K562 (cell line): ENCODE results near the gene LCTL. TPM values are rescaled to one million over a fixed set of nuclear protein-coding genes. Genes with fewer than 3 reads are reported as not detected.
A peak's percentile ranks its signal among the peaks of the same experiment; 100 is the strongest.

Source experiments
- ARID2 ChIP-seq: fragments of 450-650 bp; IDR thresholded peaks from 2 replicates; pipeline ENCODE4 v1.6.1; 2017; ENCODE audit warnings: antibody characterized with exemption, mild to moderate bottlenecking
- ESRRB ChIP-seq: fragments of 250-450 bp; sonication (Bioruptor Pico); IDR thresholded peaks from 2 replicates; pipeline ENCODE4 v1.5.0; 2020; ENCODE audit warnings: mild to moderate bottlenecking, moderate library complexity, borderline replicate concordance
- ETS2 ChIP-seq: IDR thresholded peaks from 2 replicates; pipeline ENCODE4 v1.6.1; 2016; ENCODE audit warnings: borderline replicate concordance, missing genetic modification characterization, mild to moderate bottlenecking, moderate library complexity, missing compliant biosample characterization; ENCODE audit not compliant: poor library complexity, severe bottlenecking
- EZH2 ChIP-seq: IDR thresholded peaks from 2 replicates; pipeline ENCODE4 v1.6.1; 2012; ENCODE audit warnings: low read depth, mild to moderate bottlenecking, inconsistent platforms, low read length, borderline replicate concordance
- GATAD2A ChIP-seq: fragments of 450-650 bp; IDR thresholded peaks from 2 replicates; pipeline ENCODE4 v1.6.1; 2017
- LARP7 ChIP-seq: fragments of 450-650 bp; IDR thresholded peaks from 2 replicates; pipeline ENCODE4 v1.6.1; 2016
- MAFG ChIP-seq: fragments of 450-650 bp; conservative IDR thresholded peaks from 2 replicates; pipeline ENCODE4 v1.6.1; 2016; ENCODE audit warnings: missing genetic modification characterization, missing compliant biosample characterization
- NFXL1 ChIP-seq: fragments of 450-650 bp; formaldehyde crosslinking; IDR thresholded peaks from 2 replicates; pipeline ENCODE4 v1.4.0; 2021; ENCODE audit warnings: mild to moderate bottlenecking
- PCBP1 ChIP-seq: fragments of 200-400 bp; formaldehyde crosslinking; IDR thresholded peaks from 2 replicates; pipeline ENCODE4 v1.6.1; 2018; ENCODE audit warnings: mild to moderate bottlenecking, low read depth, low read length; ENCODE audit not compliant: poor library complexity, severe bottlenecking
- PML ChIP-seq: IDR thresholded peaks from 2 replicates; pipeline ENCODE4 v1.6.1; 2012; ENCODE audit warnings: low read length, inconsistent platforms
- RBM22 ChIP-seq: fragments of 200-400 bp; formaldehyde crosslinking; IDR thresholded peaks from 2 replicates; pipeline ENCODE4 v1.6.1; 2018; ENCODE audit warnings: low read length, low read depth; ENCODE audit not compliant: poor library complexity, severe bottlenecking
- SMAD4 ChIP-seq: fragments of 250-450 bp; sonication (Bioruptor Pico); conservative IDR thresholded peaks from 2 replicates; pipeline ENCODE4 v1.8.0; 2021; ENCODE audit warnings: inconsistent platforms, mild to moderate bottlenecking, moderate library complexity
- TSC22D4 ChIP-seq: fragments of 450-650 bp; IDR thresholded peaks from 2 replicates; pipeline ENCODE4 v1.6.1; 2016; ENCODE audit warnings: missing genetic modification characterization, missing biosample characterization, control low read depth
- WHSC1 ChIP-seq: IDR thresholded peaks from one replicate; pipeline ENCODE4 v1.6.1; 2012; ENCODE audit warnings: low read length, control low read depth, inconsistent platforms
- YBX1 ChIP-seq: fragments of 450-650 bp; IDR thresholded peaks from 2 replicates; pipeline ENCODE4 v1.7.1; 2016; ENCODE audit warnings: mild to moderate bottlenecking
- ZNF253 ChIP-seq: fragments of 250-450 bp; sonication (Bioruptor Pico); conservative IDR thresholded peaks from 2 replicates; pipeline ENCODE4 v1.6.1; 2021; ENCODE audit warnings: mild to moderate bottlenecking
- ZNF324 ChIP-seq: fragments of 250-450 bp; sonication (Bioruptor Pico); IDR thresholded peaks from 2 replicates; pipeline ENCODE4 v1.4.0; 2020; ENCODE audit warnings: mild to moderate bottlenecking
- polyA plus RNA-seq, 8 experiments: library from polyadenylated mRNA; depleted of rRNA in 4 of 8; stranded (reverse) in 5 of 8; unstranded in 3 of 8; fragments of >200 nt; fragmentation: Nextera tagmentation in 2 of 8; fragmentation: Illumina TruSeq in 1 of 8; extraction: Ambion mirVana in 2 of 8; extraction: Trizol in 1 of 8; gene quantifications; 2 replicates each; pipeline versions ENCODE4 v1.2.1 to v1.2.3, GENCODE V29; 2011 to 2014; ENCODE audit warnings: inconsistent platforms in 1 of 8, missing spikeins in 1 of 8
- total RNA-seq, 7 experiments: library from RNA; depleted of rRNA in 6 of 7; stranded (reverse); fragments of >200 nt in 6 of 7; fragmentation: Illumina TruSeq in 2 of 7; extraction: Trizol in 2 of 7; gene quantifications; 2 replicates each; pipeline versions ENCODE4 v1.2.1 to v1.2.3, GENCODE V29; 2011 to 2021; ENCODE audit warnings: low replicate concordance in 1 of 7
- TF ChIP-seq, protein P1 (sequence below), 2 experiments: fragments of 250-450 bp in 1 of 2; fragments of 450-650 bp in 1 of 2; sonication (Bioruptor Pico) in 1 of 2; IDR thresholded peaks; 2 replicates each; pipeline versions ENCODE4 v1.6.1 to v1.8.0; 2016 to 2021; ENCODE audit warnings: mild to moderate bottlenecking in 2 of 2, moderate library complexity in 2 of 2, missing compliant biosample characterization in 1 of 2, missing genetic modification characterization in 1 of 2
- TF ChIP-seq, protein P2 (sequence below): sonication (generic); IDR thresholded peaks from 2 replicates; pipeline ENCODE4 v1.6.1; 2016
- TF ChIP-seq, protein P3 (sequence below): sonication (generic); formaldehyde crosslinking; IDR thresholded peaks from 2 replicates; pipeline ENCODE4 v1.8.1; 2023; ENCODE audit warnings: mild to moderate bottlenecking, missing genetic modification reagents
- TF ChIP-seq, protein P4 (sequence below): sonication (generic); formaldehyde crosslinking; IDR thresholded peaks from 2 replicates; pipeline ENCODE4 v1.8.0; 2022; ENCODE audit warnings: mild to moderate bottlenecking, low read depth, missing genetic modification reagents
- TF ChIP-seq, protein P5 (sequence below): fragments of 450-650 bp; formaldehyde crosslinking; IDR thresholded peaks from 2 replicates; pipeline ENCODE4 v1.4.0; 2020; ENCODE audit warnings: mild to moderate bottlenecking, mixed read lengths

Gene LCTL
- total and polyA plus RNA-seq, 9 of the 15 experiments (the other 6 are each of a cell fraction or from before 2014, with no cell fraction given), result 0.08 to 0.31 (median 0.17) TPM; not detected in 6

DNA sequence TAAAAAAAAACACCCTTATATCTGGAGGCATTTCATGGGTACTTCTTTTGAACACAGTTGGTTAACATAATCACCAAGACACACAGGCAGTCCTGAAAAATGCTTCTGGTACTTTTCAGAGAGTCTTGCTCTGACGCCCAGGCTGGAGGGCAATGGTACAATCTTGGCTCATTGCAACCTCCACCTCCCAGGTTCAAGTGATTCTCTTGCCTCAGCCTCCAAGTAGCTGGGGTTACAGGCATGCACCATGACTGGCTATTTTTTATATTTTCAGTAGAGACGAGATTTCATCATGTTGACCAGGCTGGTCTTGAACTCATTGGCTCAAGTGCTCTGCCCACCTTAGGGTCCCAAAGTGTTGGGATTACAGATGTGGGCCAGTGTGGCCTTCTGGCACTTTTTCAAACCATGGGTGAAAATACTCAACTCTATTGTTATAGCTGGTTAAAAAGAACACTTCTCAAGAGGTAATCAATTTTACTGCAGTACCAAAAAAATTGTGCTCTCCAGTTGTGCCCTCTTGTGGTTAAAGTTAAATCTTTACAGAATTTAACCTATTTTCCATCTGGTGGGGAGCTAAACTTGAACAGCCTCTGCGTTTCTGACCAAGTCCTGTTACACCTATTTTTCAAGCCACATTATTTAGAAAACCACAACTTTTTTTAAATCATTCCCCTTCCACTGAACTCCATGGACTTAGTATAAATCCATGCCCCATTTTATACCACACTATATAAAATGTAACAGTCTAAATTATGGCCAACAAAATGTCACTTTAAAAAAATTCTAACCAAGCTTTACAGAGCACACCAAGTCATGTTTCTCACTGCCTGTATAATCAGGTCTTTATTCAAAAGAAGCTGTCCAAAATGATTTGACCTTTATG lies 67.1 kb downstream of the LCTL start (continued):
- no peak for TF ChIP-seq ETS2 (tag)
- no peak for TF ChIP-seq WHSC1
- TF ChIP-seq MAFG (tag), result peak; percentile 64
- TF ChIP-seq, protein P1, sequence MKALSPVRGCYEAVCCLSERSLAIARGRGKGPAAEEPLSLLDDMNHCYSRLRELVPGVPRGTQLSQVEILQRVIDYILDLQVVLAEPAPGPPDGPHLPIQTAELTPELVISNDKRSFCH (CRISPR knock-in tag; IDR thresholded peaks at IDR 0.05), result no peak
- TF ChIP-seq, protein P1 (tag; IDR thresholded peaks at IDR 0.05), result no peak
- TF ChIP-seq LARP7, result no peak
- no peak for TF ChIP-seq SMAD4 (CRISPR knock-in tag)
- TF ChIP-seq GATAD2A, result no peak
- TF ChIP-seq, protein P2, sequence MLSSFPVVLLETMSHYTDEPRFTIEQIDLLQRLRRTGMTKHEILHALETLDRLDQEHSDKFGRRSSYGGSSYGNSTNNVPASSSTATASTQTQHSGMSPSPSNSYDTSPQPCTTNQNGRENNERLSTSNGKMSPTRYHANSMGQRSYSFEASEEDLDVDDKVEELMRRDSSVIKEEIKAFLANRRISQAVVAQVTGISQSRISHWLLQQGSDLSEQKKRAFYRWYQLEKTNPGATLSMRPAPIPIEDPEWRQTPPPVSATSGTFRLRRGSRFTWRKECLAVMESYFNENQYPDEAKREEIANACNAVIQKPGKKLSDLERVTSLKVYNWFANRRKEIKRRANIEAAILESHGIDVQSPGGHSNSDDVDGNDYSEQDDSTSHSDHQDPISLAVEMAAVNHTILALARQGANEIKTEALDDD, result 0 out of 2 replicates have a peak, but pooled peaks have one; percentile 9
- no peak for TF ChIP-seq YBX1
- TF ChIP-seq ARID2, result no peak
- 0 out of 2 replicates have a peak, but pooled peaks have one; percentile 56 for TF ChIP-seq ZNF253 (CRISPR knock-in tag)
- TF ChIP-seq NFXL1, result peak; percentile 48; the same call in 1 of the 2 replicates
- TF ChIP-seq ESRRB (CRISPR knock-in tag), result no peak
- TF ChIP-seq RBM22, result peak; percentile 17
- TF ChIP-seq EZH2, result no peak
- TF ChIP-seq, protein P3, sequence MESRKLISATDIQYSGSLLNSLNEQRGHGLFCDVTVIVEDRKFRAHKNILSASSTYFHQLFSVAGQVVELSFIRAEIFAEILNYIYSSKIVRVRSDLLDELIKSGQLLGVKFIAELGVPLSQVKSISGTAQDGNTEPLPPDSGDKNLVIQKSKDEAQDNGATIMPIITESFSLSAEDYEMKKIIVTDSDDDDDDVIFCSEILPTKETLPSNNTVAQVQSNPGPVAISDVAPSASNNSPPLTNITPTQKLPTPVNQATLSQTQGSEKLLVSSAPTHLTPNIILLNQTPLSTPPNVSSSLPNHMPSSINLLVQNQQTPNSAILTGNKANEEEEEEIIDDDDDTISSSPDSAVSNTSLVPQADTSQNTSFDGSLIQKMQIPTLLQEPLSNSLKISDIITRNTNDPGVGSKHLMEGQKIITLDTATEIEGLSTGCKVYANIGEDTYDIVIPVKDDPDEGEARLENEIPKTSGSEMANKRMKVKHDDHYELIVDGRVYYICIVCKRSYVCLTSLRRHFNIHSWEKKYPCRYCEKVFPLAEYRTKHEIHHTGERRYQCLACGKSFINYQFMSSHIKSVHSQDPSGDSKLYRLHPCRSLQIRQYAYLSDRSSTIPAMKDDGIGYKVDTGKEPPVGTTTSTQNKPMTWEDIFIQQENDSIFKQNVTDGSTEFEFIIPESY (CRISPR knock-in tag), result no peak
- no peak for TF ChIP-seq ZNF324
- TF ChIP-seq, protein P4, sequence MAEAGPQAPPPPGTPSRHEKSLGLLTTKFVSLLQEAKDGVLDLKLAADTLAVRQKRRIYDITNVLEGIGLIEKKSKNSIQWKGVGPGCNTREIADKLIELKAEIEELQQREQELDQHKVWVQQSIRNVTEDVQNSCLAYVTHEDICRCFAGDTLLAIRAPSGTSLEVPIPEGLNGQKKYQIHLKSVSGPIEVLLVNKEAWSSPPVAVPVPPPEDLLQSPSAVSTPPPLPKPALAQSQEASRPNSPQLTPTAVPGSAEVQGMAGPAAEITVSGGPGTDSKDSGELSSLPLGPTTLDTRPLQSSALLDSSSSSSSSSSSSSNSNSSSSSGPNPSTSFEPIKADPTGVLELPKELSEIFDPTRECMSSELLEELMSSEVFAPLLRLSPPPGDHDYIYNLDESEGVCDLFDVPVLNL (CRISPR knock-in tag), result no peak
- no peak for TF ChIP-seq PCBP1
- no peak for TF ChIP-seq PML
- TF ChIP-seq, protein P5, sequence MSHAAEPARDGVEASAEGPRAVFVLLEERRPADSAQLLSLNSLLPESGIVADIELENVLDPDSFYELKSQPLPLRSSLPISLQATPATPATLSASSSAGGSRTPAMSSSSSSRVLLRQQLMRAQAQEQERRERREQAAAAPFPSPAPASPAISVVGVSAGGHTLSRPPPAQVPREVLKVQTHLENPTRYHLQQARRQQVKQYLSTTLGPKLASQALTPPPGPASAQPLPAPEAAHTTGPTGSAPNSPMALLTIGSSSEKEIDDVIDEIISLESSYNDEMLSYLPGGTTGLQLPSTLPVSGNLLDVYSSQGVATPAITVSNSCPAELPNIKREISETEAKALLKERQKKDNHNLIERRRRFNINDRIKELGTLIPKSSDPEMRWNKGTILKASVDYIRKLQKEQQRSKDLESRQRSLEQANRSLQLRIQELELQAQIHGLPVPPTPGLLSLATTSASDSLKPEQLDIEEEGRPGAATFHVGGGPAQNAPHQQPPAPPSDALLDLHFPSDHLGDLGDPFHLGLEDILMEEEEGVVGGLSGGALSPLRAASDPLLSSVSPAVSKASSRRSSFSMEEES (CRISPR knock-in tag), result no peak
- no peak for TF ChIP-seq TSC22D4 (tag)
